NOMO-1 treated with dmso at 0.1 percent for 144 hours (cell line): ENCODE data around the gene MLF1.
"Not testable (repeated sequence)": the region's sequence is repeated elsewhere in the genome, so short reads cannot be mapped to it uniquely, and the experiment has no call there.

Experiments used
- DNase-seq: peaks from one replicate; lab custom pipeline; 2025; ENCODE audit not compliant: unreplicated experiment; lab: John Stamatoyannopoulos, UW

The MLF1 gene, protein sequence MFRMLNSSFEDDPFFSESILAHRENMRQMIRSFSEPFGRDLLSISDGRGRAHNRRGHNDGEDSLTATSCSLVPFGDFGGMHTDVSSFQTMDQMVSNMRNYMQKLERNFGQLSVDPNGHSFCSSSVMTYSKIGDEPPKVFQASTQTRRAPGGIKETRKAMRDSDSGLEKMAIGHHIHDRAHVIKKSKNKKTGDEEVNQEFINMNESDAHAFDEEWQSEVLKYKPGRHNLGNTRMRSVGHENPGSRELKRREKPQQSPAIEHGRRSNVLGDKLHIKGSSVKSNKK

DNA sequence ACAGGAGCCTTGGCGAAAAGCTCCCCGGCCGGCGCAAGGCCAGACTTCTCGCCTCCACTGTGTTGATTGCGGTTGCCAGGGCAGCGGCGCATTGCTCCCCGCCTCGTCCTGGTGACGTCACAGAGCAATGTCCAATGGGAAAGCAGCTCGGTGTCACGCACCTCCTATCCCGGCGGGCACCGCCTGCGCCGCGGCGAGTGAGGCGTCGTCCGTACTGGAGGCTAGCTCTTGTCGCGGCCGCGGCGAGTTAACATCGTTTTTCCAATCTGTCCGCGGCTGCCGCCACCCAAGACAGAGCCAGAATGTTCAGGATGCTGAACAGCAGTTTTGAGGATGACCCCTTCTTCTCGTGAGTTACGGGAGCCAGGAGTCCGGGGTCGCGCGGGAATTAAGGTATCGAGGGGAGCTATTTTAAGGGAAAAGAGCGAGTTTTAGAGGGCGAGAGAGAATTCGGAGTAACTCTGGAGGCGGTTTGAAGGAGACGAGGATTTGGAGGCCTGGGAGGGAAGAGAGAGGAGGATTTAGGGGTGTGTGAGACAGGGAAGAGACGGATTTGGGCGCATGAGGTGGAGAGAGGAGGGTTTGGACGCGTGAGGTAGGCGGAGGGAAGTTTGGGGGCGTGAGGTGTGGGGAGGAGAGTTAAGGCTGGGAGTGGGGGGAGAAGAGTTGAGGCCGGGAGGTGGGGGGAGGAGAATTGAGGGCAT lies at the start of gene MLF1:
MLF1 (plus strand) TSS at position 196 of the 704 bp plus-strand sequence; CDS start at position 303, 107 bp downstream.
- DNase-seq, result peak; percentile 90

DNA sequence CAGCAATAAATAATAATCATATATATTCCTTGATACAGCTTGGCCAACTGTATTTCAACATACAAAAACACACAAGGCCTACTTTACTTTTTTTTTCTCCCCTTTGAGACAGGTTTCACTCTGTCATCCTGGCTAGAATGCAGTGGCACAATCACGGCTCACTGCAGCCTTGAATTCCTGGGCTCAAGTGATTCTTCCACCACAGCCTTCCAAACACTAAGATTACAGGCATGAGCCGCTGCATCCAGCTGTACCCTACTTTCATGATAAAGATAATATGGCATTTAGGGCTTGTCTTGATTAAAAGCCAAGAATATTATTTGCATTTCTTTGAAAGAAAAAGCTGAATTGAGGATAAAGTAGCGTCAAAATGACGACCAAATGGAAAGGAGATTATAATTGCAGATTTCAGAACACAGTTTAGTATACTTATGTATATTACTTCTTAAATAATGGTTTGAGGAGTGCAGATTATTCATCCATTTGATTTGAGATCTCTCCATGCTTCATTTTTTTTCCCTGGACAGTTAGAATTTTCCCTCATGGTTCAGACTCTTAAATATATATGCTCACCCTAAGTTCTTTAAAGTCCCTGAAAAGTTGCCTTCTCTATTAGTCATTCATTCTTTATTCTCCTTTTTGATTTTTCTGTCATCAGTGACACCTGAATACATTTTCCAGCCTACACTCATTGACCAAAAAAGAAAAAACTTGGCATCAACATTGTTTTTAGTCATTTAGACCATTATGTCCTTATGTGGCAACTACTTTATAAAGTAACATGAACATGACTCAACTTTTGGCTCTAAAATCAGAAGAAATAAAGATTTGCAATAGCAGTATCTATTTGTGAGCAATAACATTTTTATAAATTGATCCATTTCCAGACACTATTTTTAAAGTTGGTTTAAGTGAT lies 48.5 kb upstream of the MLF1 start:
- no peak for DNase-seq

- no peak for DNase-seq
Observed at GRCh38 chr3:158528076-158528674, 42.8 kb upstream of the MLF1 start.

DNA sequence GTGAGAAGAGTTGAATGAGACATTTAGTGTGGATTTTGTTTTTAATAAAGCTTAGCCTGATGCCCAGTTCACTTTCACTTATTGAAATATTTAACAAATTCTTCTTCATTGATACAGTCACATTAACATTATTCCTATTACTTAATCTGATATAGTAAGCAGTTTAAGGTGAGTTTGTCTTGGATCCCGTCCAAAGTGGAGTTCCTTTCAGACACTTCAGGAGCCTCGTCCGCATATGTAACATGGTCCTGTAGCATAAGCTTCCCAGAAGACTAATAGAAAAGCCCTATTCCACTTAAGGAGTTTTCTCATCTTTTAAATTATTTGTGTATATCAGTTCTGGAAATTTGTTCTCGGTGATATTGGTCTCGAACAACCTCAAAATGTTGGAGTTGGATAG lies 39.7 kb upstream of the MLF1 start:
- no peak for DNase-seq

DNA sequence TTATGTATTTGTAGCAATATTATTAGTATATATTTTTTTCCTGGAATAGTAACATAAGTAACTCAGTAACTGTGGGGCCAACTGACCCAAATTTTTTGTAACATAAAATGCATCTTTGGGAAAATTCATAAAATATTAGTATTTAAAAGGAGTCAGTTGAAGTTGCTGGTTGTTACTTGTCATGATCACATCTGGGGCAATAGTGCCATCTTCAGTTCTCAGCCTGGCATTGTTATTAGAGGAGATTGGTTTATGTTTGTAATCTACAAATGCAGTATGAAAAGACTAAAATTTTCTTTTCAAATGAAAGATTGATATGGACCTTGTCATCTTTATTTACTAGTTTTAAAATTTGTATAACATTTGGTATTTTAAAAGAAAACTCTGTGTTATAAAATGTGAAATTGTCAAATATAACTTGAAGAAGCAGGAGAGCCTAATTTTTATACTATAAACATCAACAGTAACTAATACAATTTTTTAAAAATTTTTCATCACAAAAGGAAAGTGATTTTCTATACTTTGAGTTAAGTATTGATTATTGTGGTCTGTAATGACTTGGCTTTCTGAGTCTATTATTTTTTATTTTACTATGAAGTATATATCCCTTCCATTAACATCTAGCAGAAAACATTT lies 38.8 kb upstream of the MLF1 start:
- DNase-seq, result no peak

GRCh38 chr3:158535918-158536317 lies 35.1 kb upstream of the MLF1 start:
- DNase-seq, result no peak

DNA sequence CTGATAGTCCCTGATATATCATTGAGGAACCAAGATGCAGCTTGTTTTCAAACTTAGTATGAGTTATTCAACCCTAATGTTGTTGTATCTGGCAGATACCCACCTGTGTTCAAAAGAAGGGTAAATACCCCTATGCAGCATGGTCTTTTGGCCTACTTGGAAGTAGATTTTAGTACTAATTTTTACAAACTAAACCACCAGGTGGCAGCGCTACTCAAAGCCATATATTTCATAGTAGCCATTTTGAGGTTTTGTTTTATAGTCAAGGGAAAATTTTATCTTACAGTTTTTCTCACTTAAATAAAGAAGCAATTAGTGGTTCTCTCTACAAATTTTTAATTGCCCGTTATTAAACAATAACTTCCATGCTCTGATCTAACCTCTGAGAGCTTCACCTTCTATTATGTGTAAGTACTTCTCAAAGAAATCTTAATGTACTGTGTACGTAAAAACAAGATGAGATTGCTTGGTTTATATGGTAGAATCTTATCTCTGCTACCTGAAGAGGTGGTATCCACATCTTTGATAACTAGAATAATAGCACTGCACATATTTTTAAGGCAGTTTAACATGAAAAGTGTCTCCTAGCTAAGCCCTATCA lies 31.5 kb upstream of the MLF1 start:
- peak; percentile 11 for DNase-seq

- DNase-seq, result no peak
Observed at GRCh38 chr3:158540066-158540465, 30.9 kb upstream of the MLF1 start.

DNA sequence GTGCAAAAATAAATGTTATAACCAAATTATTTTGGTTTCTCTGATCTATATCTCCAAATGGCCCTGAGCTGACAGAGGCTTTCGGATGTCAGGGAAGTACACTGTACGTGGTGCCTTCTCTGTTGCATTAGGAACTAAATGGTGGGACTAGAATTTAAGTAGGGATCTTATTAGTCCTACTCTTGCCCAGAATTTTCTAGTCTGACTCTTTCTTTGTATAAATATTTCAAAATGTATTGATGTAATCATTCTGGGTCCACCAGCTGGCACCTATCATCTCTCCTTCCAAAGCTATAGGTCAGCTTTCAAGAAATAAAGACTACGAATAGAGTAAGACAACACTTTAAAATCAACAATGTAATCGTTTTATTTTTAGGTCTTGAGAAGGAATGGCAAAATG lies 22.3 kb upstream of the MLF1 start:
- no peak for DNase-seq

DNA sequence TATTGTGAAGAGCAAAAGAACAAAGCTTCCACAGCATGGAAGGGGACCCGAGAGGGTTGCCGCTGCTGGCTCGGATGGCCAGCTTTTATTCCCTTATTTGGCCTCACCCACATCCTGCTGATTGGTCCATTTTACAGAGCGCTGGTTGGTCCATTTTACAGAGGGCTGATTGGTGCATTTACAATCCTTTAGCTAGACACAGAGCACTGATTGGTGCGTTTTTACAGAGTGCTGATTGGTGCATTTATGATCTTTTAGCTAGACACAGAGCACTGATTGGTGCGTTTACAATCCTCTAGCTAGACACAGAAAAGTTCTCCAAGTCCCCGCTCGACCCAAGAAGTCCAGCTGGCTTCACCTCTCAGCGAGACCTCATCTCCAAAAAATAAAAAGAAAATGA lies 21.1 kb upstream of the MLF1 start:
- not testable (repeated sequence) for DNase-seq

DNA sequence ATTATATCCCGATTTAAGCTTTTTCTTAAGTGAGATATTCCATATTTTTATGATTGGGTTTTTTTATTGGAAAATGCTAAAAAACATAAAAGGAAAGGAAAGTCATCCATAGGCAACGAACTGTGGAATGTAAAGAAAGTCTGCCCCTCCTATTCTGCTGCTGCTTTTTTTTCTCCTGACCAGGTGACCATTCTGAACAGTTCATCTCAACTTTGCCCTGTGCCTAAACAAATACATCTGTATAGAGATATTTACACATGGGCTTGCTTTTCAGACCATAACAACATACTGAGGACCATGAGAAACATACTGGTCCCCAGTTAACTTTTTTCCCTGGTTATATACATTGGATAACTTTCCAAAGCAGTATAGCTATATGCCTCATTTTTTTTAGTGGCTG lies 18.9 kb upstream of the MLF1 start:
- DNase-seq, result no peak

DNA sequence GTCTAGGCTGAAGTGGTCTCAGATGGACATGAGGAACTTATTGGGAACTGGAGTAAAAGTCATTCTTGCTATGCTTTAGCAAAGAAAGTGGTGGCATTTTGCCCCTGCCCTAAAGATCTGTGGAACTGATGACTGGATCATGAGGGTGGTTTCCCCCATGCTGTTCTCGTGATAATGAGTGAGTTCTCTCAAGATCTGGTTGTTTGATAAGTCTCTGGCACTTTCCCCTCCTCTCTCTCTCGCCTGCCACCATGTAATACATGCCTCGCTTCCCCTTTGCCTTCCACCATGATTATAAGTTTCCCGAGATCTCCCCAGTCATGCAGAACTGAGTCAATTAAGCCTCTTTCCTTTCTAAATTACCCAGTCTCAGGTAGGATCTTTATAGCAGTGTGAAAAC lies 11.5 kb upstream of the MLF1 start:
- DNase-seq, result no peak

DNA sequence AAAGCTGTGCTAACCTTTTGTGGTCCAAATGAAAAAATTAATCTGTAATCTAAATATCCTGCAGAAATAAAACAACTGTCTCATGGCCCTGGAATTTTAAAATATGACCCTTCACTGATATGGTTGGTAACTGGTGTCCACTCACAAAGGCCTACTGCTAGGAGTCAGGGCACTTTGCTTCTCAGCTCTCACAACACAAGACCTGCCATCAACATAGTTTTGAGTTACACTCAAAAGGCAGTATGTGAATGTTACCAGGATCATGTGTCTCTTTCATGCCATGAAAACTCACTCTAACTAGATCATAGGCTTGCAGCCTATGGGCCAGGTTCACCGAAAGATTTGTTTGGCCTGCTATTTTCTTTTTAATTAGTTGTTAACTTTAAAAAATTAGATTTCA lies 10.0 kb upstream of the MLF1 start:
- DNase-seq, result no peak

DNA sequence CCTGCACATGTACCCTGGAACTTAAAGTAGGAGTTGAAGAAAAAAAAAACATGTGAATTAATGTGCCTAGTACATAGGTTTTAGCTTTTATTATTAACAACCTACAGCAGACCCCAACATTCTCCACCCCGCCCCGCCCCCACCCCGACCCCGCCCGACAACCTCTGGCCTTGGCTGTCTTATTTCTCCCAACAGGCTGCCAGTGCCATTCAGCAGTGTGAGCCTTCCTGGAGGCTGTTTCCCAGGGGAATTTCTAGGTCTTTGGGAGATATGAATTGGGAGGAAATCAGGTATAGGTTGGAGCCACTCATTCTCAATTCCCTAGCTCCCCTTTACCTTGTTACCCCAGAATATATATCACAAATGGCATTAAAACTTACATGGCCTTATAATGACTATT lies 8.3 kb upstream of the MLF1 start:
- DNase-seq, result no peak

DNA sequence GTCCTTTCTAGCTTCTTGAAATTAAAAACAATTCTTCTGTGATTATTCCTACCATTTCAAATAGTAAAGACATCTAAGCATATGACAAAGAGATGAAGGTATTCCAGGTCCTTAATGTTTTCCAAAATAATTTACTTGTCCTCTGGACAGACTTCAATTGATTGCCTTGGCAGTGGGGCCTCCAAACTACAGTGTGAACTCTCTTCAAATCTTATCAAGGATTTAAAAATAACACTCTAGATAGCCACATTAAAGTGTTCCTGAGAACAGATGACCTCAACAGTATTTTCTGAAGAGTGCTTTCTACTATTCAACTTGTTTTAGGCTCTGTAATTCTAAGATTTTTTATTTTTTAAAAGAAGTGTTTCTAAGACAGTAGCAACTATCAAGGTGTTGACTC lies 7.9 kb upstream of the MLF1 start:
- no peak for DNase-seq

GRCh38 chr3:158565076-158565475 lies 5.9 kb upstream of the MLF1 start:
- DNase-seq, result no peak

GRCh38 chr3:158568784-158569183 lies 2.2 kb upstream of the MLF1 start:
- DNase-seq, result no peak

- no peak for DNase-seq
Observed at GRCh38 chr3:158569794-158570193, 1.2 kb upstream of the MLF1 start.

- DNase-seq, result no peak
Observed at GRCh38 chr3:158571969-158572765, 1.2 kb downstream of the MLF1 start.

DNA sequence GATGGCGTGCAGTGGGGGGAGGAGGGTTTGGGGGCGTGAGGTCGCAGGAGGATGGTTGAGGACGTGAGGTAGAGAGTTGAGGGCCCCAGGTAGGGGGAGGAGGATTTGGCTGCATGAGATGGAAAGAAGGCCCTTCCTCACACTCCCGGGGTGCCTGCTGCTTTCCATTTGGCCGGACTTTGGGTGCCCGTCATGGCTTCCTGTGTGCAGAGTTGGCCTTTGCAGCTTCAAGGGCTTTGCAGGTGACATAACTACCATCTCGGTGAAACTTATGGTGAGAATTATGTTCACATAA lies 1.7 kb downstream of the MLF1 start:
- DNase-seq, result no peak
